SK-N-SH (cell line): ENCODE data around the gene PLA2G2D. TPM values are rescaled to one million over a fixed set of nuclear protein-coding genes. Genes with fewer than 3 reads are reported as not detected.

Experiments
- CTCF ChIA-PET: fragments of 300-600, 350-600 bp; formaldehyde crosslinking; extraction: SDS; loops from one replicate; lab custom pipeline; 2021; lab: Yijun Ruan, JAX
- POLR2A ChIA-PET: fragments of 350-600 bp; sonication (Branson Sonifier 250); formaldehyde crosslinking; extraction: SDS; loops from one replicate; lab custom pipeline; 2020; ENCODE audit warnings: antibody characterized with exemption, inconsistent platforms; lab: Yijun Ruan, JAX
- DNase-seq: peaks from one replicate; pipeline ENCODE4 v3.0.0; 2012
- H2AFZ ChIP-seq: fragments of 200-600 bp; sonication (generic); 2 replicates; pipeline ENCODE4 v1.8.1; 2016; ENCODE audit warnings: antibody characterized with exemption, mild to moderate bottlenecking, low read depth
- H3F3A ChIP-seq: fragments of 200-600 bp; sonication (generic); replicated peaks from 2 replicates; pipeline ENCODE3; 2016; ENCODE audit warnings: antibody characterized with exemption, mild to moderate bottlenecking; ENCODE audit not compliant: insufficient read depth
- H3K27ac ChIP-seq, 2 experiments: fragments of 200-500 bp in 1 of 2; fragments of 200-600 bp in 1 of 2; sonication (Bioruptor generic) in 1 of 2; sonication (generic), shearing (Covaris generic) in 1 of 2; 2 replicates each; pipeline versions ENCODE4 v1.5.1 to v1.6.1; 2014 to 2016; ENCODE audit warnings: low read depth in 2 of 2, inconsistent platforms in 1 of 2, low read length in 1 of 2, mild to moderate bottlenecking in 1 of 2, mixed read lengths in 1 of 2
- H3K27me3 ChIP-seq: fragments of 200-600 bp; sonication (generic), shearing (Covaris generic); 2 replicates; pipeline ENCODE4 v1.6.1; 2016; ENCODE audit warnings: mixed run types; ENCODE audit not compliant: insufficient read depth
- H3K36me3 ChIP-seq, 2 experiments: fragments of 200-500 bp in 1 of 2; fragments of 200-600 bp in 1 of 2; sonication (Bioruptor generic) in 1 of 2; sonication (generic) in 1 of 2; replicated peaks in 1 of 2; 2 replicates each; pipeline versions ENCODE3 to v1.5.1; 2014 to 2016; ENCODE audit warnings: low read length in 1 of 2, mild to moderate bottlenecking in 1 of 2; ENCODE audit not compliant: insufficient read depth in 2 of 2, control insufficient read depth in 1 of 2
- H3K4me1 ChIP-seq, 2 experiments: fragments of 200-500 bp in 1 of 2; fragments of 200-600 bp in 1 of 2; sonication (Bioruptor generic) in 1 of 2; sonication (generic), shearing (Covaris generic) in 1 of 2; 2 replicates each; pipeline versions ENCODE4 v1.5.1 to v1.6.1; 2014 to 2016; ENCODE audit warnings: low read depth in 1 of 2, low read length in 1 of 2, mixed run types in 1 of 2; ENCODE audit not compliant: insufficient read depth in 2 of 2, control insufficient read depth in 1 of 2
- H3K4me2 ChIP-seq: fragments of 200-600 bp; sonication (generic), shearing (Covaris generic); 2 replicates; pipeline ENCODE4 v1.6.1; 2017; ENCODE audit warnings: mixed run types
- H3K4me3 ChIP-seq, 2 experiments: fragments of 200-500 bp in 1 of 2; fragments of 200-600 bp in 1 of 2; sonication (Bioruptor generic) in 1 of 2; sonication (generic), shearing (Covaris generic) in 1 of 2; 2 replicates each; pipeline versions ENCODE4 v1.5.1 to v1.8.1; 2014 to 2016; ENCODE audit warnings: low read depth in 2 of 2, inconsistent platforms in 1 of 2, low read length in 1 of 2, mild to moderate bottlenecking in 1 of 2, mixed read lengths in 1 of 2, moderate library complexity in 1 of 2
- H3K79me2 ChIP-seq: fragments of 200-600 bp; sonication (generic); 2 replicates; pipeline ENCODE4 v1.8.1; 2017; ENCODE audit warnings: mild to moderate bottlenecking; ENCODE audit not compliant: insufficient read depth
- H3K9ac ChIP-seq: fragments of 200-600 bp; sonication (generic); 2 replicates; pipeline ENCODE4 v1.6.1; 2017; ENCODE audit warnings: mixed run types
- H3K9me2 ChIP-seq: fragments of 200-600 bp; sonication (generic); 2 replicates; pipeline ENCODE4 v1.6.1; 2017; ENCODE audit warnings: mixed run types
- H3K9me3 ChIP-seq: fragments of 200-600 bp; sonication (generic); 2 replicates; pipeline ENCODE4 v1.6.1; 2017; ENCODE audit warnings: mixed run types, mild to moderate bottlenecking, moderate library complexity
- H4K20me1 ChIP-seq: fragments of 200-600 bp; sonication (generic); 2 replicates; pipeline ENCODE4 v1.6.1; 2017; ENCODE audit warnings: mild to moderate bottlenecking, mixed run types; ENCODE audit not compliant: insufficient read depth
- EP300 ChIP-seq, 2 experiments: IDR thresholded peaks; 2 replicates each; pipeline versions ENCODE4 v1.4.0 to v1.6.1; 2012; ENCODE audit warnings: borderline replicate concordance in 1 of 2, low read depth in 1 of 2, low read length in 1 of 2
- FOSL2 ChIP-seq: IDR thresholded peaks from 2 replicates; pipeline ENCODE4 v1.4.0; 2012; ENCODE audit warnings: low read depth, mild to moderate bottlenecking, moderate library complexity, borderline replicate concordance
- FOXJ3 ChIP-seq: sonication (generic); formaldehyde crosslinking; IDR thresholded peaks from 2 replicates; pipeline ENCODE4 v1.5.1; 2020; ENCODE audit warnings: mild to moderate bottlenecking, missing genetic modification reagents
- FOXM1 ChIP-seq: IDR thresholded peaks from 2 replicates; pipeline ENCODE4 v1.4.0; 2012; ENCODE audit warnings: low read depth, mild to moderate bottlenecking
- GATA2 ChIP-seq: sonication (generic); formaldehyde crosslinking; IDR thresholded peaks from 2 replicates; pipeline ENCODE4 v1.5.0; 2020; ENCODE audit warnings: mild to moderate bottlenecking, missing genetic modification reagents
- JUND ChIP-seq: IDR thresholded peaks from 2 replicates; pipeline ENCODE4 v1.4.0; 2012
- MEF2A ChIP-seq: IDR thresholded peaks from 2 replicates; pipeline ENCODE4 v1.4.0; 2012; ENCODE audit warnings: low read depth, borderline replicate concordance
- NRF1 ChIP-seq: IDR thresholded peaks from 2 replicates; pipeline ENCODE4 v1.6.1; 2012; ENCODE audit warnings: low read depth, mild to moderate bottlenecking, low read length
- RXRA ChIP-seq: IDR thresholded peaks from 2 replicates; pipeline ENCODE4 v1.4.0; 2012; ENCODE audit warnings: low read depth, mild to moderate bottlenecking, borderline replicate concordance
- SIN3A ChIP-seq: IDR thresholded peaks from 2 replicates; pipeline ENCODE4 v1.6.1; 2012; ENCODE audit warnings: low read depth, mild to moderate bottlenecking, low read length, moderate library complexity, borderline replicate concordance
- SMC3 ChIP-seq: IDR thresholded peaks from 2 replicates; pipeline ENCODE4 v1.6.1; 2012; ENCODE audit warnings: low read depth, low read length, improper control_type of control experiment
- TEAD4 ChIP-seq: IDR thresholded peaks from 2 replicates; pipeline ENCODE4 v1.4.0; 2012; ENCODE audit warnings: mild to moderate bottlenecking, borderline replicate concordance; ENCODE audit not compliant: insufficient read depth
- YY1 ChIP-seq: IDR thresholded peaks from 2 replicates; pipeline ENCODE4 v1.4.0; 2012; ENCODE audit warnings: low read depth, mild to moderate bottlenecking
- WGBS: methylation state at CpG from one replicate; pipeline ENCODE4 v1.1.6; 2017; ENCODE audit warnings: low lambda C conversion rate; 5-methylcytosine and 5-hydroxymethylcytosine counted together
- polyA plus RNA-seq, 3 experiments: library from polyadenylated mRNA; depleted of rRNA; stranded (reverse); fragments of >200 nt; gene quantifications; 2 replicates each; pipeline ENCODE4 v1.2.3, GENCODE V29; 2012
- TF ChIP-seq, protein P1 (sequence below): IDR thresholded peaks from 2 replicates; pipeline ENCODE4 v1.4.0; 2012; ENCODE audit warnings: low read depth, borderline replicate concordance
- TF ChIP-seq, protein P2 (sequence below): IDR thresholded peaks from 2 replicates; pipeline ENCODE4 v1.6.1; 2012; ENCODE audit warnings: mild to moderate bottlenecking, low read depth, low read length, moderate library complexity
- TF ChIP-seq, protein P3 (sequence below): IDR thresholded peaks from 2 replicates; pipeline ENCODE4 v1.4.0; 2012; ENCODE audit warnings: low read depth
- TF ChIP-seq, protein P4 (sequence below): fragments of 150-350 bp; IDR thresholded peaks from 2 replicates; pipeline ENCODE4 v1.6.1; 2016; ENCODE audit warnings: mild to moderate bottlenecking, low read depth, low read length

PLA2G2D gene
- polyA plus RNA-seq, 1 of the 3 experiments (the other 2 are of a cell fraction) = not detected

DNA sequence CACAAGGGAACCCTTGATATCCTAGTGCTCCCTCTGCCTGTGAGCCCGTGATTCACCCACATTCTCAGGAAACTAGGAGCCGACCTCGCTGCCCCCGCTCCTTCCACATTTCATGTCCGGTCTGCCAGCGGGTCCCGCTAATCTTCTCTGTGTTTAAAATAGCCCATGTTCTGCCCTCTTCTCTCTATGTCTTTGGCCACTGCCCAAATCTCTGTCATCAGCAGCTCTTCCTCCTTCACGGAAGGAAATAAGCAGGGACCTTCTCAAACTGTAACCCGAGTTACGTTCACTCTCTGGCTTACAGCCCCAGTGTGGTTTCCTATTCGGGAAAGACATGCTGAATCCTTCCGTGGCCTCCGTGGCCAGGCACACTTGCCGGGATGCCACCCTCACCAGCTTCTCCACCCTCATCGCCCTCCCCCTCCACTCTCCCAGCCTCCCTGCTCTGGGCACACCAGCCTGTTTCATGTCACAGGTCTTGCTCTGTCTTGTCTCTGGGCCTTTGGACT, 45.4 kb upstream of the PLA2G2D start:
- DNase-seq = no peak
- Histone ChIP-seq H3K9ac (no peak overlapping the region), H4K20me1 (no peaks in the 10 kb centered on the region), H2AFZ (no peak overlapping the region), H3K9me2 (no peaks in the 10 kb centered on the region), H3K36me3 (no peaks in the 10 kb centered on the region), H3K4me3 (no peak overlapping the region), H3K4me1 (no peaks in the 10 kb centered on the region; a peak in 1 of 4 replicates), H3F3A (no peaks in the 10 kb centered on the region), H3K79me2 (no peaks in the 10 kb centered on the region), H3K27me3 (no peaks in the 10 kb centered on the region; the same call in 1 of the 2 replicates), H3K4me2 (no peak overlapping the region), H3K9me3 (no peaks in the 10 kb centered on the region), H3K27ac (no peak overlapping the region)
- POLR2A ChIA-PET = no interaction called here
- TF ChIP-seq JUND = no peak
- no peak for TF ChIP-seq EP300 (IDR thresholded peaks at IDR 0.05; ENCODE audit: borderline replicate concordance in 1 of 2, low read depth in 1 of 2, low read length in 1 of 2)
- TF ChIP-seq SMC3 = no peak
- no peak for TF ChIP-seq RXRA
- TF ChIP-seq, protein P1, sequence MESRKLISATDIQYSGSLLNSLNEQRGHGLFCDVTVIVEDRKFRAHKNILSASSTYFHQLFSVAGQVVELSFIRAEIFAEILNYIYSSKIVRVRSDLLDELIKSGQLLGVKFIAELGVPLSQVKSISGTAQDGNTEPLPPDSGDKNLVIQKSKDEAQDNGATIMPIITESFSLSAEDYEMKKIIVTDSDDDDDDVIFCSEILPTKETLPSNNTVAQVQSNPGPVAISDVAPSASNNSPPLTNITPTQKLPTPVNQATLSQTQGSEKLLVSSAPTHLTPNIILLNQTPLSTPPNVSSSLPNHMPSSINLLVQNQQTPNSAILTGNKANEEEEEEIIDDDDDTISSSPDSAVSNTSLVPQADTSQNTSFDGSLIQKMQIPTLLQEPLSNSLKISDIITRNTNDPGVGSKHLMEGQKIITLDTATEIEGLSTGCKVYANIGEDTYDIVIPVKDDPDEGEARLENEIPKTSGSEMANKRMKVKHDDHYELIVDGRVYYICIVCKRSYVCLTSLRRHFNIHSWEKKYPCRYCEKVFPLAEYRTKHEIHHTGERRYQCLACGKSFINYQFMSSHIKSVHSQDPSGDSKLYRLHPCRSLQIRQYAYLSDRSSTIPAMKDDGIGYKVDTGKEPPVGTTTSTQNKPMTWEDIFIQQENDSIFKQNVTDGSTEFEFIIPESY = no peak
- TF ChIP-seq YY1 = no peak
- no peak for TF ChIP-seq FOXM1
- no peak for TF ChIP-seq NRF1
- TF ChIP-seq, protein P2, sequence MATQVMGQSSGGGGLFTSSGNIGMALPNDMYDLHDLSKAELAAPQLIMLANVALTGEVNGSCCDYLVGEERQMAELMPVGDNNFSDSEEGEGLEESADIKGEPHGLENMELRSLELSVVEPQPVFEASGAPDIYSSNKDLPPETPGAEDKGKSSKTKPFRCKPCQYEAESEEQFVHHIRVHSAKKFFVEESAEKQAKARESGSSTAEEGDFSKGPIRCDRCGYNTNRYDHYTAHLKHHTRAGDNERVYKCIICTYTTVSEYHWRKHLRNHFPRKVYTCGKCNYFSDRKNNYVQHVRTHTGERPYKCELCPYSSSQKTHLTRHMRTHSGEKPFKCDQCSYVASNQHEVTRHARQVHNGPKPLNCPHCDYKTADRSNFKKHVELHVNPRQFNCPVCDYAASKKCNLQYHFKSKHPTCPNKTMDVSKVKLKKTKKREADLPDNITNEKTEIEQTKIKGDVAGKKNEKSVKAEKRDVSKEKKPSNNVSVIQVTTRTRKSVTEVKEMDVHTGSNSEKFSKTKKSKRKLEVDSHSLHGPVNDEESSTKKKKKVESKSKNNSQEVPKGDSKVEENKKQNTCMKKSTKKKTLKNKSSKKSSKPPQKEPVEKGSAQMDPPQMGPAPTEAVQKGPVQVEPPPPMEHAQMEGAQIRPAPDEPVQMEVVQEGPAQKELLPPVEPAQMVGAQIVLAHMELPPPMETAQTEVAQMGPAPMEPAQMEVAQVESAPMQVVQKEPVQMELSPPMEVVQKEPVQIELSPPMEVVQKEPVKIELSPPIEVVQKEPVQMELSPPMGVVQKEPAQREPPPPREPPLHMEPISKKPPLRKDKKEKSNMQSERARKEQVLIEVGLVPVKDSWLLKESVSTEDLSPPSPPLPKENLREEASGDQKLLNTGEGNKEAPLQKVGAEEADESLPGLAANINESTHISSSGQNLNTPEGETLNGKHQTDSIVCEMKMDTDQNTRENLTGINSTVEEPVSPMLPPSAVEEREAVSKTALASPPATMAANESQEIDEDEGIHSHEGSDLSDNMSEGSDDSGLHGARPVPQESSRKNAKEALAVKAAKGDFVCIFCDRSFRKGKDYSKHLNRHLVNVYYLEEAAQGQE = no peak
- no peak for TF ChIP-seq GATA2 (CRISPR knock-in tag)
- TF ChIP-seq, protein P3, sequence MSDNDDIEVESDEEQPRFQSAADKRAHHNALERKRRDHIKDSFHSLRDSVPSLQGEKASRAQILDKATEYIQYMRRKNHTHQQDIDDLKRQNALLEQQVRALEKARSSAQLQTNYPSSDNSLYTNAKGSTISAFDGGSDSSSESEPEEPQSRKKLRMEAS = no peak
- no peak for TF ChIP-seq TEAD4
- TF ChIP-seq SIN3A = no peak
- TF ChIP-seq MEF2A = no peak
- no peak for TF ChIP-seq FOSL2
- no peak for TF ChIP-seq FOXJ3 (CRISPR knock-in tag)
- TF ChIP-seq, protein P4, sequence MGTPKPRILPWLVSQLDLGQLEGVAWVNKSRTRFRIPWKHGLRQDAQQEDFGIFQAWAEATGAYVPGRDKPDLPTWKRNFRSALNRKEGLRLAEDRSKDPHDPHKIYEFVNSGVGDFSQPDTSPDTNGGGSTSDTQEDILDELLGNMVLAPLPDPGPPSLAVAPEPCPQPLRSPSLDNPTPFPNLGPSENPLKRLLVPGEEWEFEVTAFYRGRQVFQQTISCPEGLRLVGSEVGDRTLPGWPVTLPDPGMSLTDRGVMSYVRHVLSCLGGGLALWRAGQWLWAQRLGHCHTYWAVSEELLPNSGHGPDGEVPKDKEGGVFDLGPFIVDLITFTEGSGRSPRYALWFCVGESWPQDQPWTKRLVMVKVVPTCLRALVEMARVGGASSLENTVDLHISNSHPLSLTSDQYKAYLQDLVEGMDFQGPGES = no peak
- 65% methylated on average over 15 of the region's 15 CpGs for WGBS
- CTCF ChIA-PET = interaction anchor here (1.0 to 8.5 kb wide), 11 partner anchors 9 to 329 kb away, joined by 3 to 75 read pairs (median 5); no protein-coding TSS in a partner anchor
